ENCODE results near the gene LTK.

LTK gene

DNA sequence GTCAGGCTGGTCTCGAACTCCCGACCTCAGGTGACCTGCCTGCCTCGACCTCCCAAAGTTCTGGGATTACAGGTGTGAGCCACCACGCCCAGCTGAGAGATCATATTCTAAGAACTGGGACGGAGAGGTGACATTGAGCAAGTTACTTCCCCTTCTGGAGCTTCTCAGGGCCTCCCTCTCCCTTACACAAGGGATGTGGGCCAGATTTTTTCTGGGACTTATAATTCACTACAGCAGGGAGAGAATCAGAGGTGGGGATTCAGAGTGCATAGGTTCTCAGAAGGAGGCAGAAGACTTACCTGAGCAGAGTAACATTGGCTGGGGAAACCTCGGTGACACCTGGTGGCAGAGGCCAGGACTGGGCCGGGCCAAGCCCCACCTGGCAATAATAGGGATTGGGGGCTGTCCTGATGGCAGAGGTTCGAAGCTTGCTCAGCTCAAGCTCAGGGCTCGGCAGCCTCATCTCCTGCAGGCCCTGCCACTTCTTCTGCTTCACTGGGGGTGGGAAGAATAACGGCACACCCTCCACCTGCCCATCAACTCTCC is 6.8 kb downstream of the LTK start:
- DNase-seq (ENCODE audit: low read depth), result no peak
- no peak overlapping the region for H3K4me3 ChIP-seq (ENCODE audit: low read depth, low read length)

DNA sequence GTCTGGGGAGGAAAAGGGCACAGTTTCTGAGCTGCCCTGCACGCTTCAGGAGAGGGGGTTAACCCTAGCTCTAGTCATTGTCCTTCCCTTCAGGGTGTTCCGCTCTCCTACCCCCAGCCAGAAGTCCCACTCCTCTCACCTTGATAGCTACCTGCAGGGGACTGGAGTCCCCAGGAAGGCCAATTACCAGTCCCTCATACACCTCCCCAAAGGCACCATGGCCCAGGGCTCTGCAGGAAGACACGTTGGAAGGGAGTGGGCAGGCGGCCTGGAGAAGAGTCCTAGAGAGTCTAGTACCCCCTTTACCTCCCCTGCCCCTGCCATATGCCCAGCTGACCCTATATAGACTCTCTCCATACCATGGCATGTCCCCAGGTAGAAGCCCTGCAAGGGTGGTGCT is 7.9 kb downstream of the LTK start:
- no peak overlapping the region for H3K4me3 ChIP-seq (ENCODE audit: low read depth, low read length)
- DNase-seq (ENCODE audit: low read depth), result no peak
- TF ChIP-seq, protein P1, sequence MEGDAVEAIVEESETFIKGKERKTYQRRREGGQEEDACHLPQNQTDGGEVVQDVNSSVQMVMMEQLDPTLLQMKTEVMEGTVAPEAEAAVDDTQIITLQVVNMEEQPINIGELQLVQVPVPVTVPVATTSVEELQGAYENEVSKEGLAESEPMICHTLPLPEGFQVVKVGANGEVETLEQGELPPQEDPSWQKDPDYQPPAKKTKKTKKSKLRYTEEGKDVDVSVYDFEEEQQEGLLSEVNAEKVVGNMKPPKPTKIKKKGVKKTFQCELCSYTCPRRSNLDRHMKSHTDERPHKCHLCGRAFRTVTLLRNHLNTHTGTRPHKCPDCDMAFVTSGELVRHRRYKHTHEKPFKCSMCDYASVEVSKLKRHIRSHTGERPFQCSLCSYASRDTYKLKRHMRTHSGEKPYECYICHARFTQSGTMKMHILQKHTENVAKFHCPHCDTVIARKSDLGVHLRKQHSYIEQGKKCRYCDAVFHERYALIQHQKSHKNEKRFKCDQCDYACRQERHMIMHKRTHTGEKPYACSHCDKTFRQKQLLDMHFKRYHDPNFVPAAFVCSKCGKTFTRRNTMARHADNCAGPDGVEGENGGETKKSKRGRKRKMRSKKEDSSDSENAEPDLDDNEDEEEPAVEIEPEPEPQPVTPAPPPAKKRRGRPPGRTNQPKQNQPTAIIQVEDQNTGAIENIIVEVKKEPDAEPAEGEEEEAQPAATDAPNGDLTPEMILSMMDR (IDR thresholded peaks at IDR 0.05; ENCODE audit: low read depth, low read length, missing control alignments), result no peak

More for the DNA sequence above, 6.8 kb downstream of the LTK start:
- TF ChIP-seq, protein P1 (IDR thresholded peaks at IDR 0.05; ENCODE audit: low read depth, low read length, missing control alignments), result no peak

DNA sequence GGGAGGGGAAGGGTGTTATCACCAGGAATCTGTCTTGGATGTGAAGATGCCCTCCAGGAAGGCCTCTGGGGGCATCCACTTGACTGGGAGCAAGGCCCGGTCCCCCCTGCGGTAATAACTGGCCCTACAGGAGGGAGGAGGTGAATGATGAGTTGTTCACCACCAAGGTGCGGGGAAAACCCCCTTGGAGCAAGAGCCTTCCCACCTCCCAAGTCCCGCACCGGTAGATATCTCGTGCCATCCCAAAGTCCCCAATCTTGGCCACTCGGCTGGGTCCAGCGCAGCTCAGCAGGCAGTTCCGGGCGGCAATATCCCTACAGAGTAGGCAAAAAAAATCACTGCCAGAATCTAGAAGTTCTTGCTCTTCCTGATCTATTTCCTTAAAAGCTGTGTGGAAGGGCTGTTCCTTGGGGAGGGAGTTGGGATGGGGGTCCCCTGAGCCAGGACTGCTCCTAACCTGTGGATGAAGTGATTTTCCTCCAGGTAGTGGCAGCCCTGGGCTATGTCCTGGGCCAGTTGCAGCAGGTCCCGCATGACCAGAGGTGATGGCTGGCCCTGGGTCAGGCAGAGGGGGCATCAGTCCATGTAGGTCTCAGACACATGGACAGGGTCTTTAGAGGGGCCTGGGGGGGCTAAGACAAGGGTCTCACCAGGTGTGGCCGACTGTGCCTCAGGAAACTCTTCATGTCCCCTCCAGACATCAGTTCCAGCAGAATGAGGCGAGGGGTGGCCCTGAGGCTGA is 8.7 kb downstream of the LTK start:
- no peak overlapping the region for H3K4me3 ChIP-seq (ENCODE audit: low read depth, low read length)
- no peak for DNase-seq (ENCODE audit: low read depth)
- TF ChIP-seq, protein P1 (IDR thresholded peaks at IDR 0.05; ENCODE audit: low read depth, low read length, missing control alignments), result peak; percentile 9

DNA sequence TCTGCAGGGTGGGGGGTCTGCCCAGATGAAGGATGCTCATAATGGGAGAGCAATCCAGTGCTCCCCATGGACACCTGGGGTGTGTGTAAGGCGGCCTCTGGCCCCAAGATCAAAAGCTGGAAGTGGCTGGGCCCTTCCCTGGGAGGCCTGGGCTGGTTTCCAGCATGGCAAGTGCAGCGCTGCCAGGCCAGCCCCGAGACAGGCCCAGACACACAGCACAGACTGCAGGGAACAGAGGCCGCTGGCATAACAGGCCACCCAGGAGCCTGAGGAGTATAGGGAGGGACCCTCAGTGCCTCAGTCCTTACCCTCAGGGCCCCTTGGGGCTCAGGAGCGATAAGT is 10.0 kb downstream of the LTK start:
- DNase-seq (ENCODE audit: low read depth), result no peak
- TF ChIP-seq, protein P1 (IDR thresholded peaks at IDR 0.05; ENCODE audit: low read depth, low read length, missing control alignments), result no peak

DNA sequence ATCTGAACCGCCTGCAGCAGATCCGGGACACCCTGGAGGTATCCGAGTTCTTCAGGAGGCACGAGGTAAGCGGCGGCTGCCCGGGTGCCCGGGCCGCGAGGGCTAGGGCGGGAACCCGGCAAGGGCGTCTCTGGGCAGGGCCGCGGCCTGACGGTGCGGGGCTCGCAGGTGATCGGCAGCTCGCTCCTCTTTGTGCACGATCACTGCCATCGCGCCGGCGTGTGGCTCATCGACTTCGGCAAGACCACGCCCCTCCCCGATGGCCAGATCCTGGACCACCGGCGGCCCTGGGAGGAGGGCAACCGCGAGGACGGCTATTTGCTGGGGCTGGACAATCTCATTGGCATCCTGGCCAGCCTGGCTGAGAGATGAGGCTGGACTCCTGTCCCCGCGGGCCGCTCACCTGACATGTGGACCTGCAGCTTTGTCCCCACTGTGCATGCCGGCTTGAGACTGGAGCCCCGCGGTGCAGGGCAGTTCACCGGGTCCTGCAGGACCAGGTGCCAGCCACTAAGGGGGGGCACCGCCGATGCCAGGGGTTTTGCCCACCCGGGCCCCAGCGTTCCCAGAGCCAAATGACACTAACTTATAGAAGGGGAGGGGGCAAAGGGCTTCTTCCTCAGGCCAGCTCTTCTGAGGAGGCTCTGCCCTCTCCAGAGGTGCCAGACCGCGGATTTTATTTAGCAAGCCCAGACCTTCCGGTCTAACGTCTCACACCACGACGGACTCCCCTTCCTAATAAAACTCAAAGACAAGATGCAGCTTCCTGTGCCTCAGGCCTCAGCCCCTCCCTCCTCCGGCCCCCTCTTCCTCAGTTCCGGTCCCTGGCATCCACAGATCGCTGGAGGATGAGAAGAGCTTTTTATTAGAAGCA is 10.6 kb downstream of the LTK start:
- no peak overlapping the region for H3K4me3 ChIP-seq (ENCODE audit: low read depth, low read length)
- DNase-seq (ENCODE audit: low read depth), result no peak
- TF ChIP-seq, protein P1 (IDR thresholded peaks at IDR 0.05; ENCODE audit: low read depth, low read length, missing control alignments), result no peak

More for the DNA sequence above, 10.0 kb downstream of the LTK start:
- no peak overlapping the region for H3K4me3 ChIP-seq (ENCODE audit: low read depth, low read length)

DNA sequence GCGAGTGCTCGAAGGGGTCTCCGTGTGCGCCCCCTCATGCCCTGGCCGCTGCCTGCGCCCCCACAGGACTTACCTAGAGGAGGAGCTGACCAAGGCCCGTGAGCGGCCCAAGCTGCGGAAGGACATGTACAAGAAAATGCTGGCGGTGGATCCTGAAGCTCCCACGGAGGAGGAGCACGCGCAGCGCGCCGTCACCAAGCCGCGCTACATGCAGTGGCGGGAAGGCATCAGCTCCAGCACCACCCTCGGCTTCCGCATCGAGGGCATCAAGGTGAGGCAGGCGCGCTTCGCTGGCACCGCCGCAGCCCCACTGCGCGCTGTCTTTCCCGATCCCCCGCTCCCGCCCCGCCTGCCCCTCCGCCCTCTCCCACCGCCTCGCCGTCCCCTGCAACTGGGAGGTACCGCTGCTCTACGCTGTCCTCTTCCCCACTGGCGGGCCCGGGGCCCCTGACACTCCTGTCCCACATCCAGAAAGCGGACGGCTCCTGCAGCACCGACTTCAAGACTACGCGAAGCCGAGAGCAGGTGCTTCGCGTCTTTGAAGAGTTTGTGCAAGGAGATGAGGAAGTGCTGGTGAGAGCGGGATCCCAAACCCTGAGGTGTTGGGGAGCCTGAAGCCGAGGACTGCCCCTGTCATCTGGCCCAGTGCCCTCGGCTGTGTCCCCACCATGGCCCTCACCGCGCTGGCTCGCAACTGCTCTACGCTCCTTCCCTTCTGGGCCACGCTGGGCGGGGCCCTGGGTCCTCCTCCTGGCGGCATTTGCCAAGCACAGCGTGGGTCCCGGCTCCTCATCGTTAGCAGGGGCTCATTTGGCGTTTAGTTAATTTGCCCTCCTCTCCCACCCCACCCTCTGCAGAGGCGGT is 11.5 kb downstream of the LTK start:
- DNase-seq (ENCODE audit: low read depth), result no peak
- no peak overlapping the region for H3K4me3 ChIP-seq (ENCODE audit: low read depth, low read length)
- TF ChIP-seq, protein P1 (IDR thresholded peaks at IDR 0.05; ENCODE audit: low read depth, low read length, missing control alignments), result no peak

Data from GM12864 (cell line).